Breast epithelium (tissue), 4 donors: ENCODE measurements around the gene TTYH3. TPM values are rescaled to one million over a fixed set of nuclear protein-coding genes. Genes with fewer than 3 reads are reported as not detected.

ENCODE experiments used
- DNase-seq, 2 donors: peaks; one replicate each; pipeline ENCODE4 v3.0.0-alpha.2; 2019; ENCODE audit warnings: low spot score in 2 of 2
- H3K27ac ChIP-seq, 2 donors: fragments of 200-600 bp; sonication (generic) in 1 of 2; one replicate each; pipeline ENCODE4 v1.5.1; 2016 to 2019; ENCODE audit warnings: mild to moderate bottlenecking in 1 of 2
- H3K27me3 ChIP-seq, 2 donors: fragments of 200-600 bp; sonication (generic) in 1 of 2; one replicate each; pipeline versions ENCODE4 v1.5.1 to v1.6.0; 2017 to 2019; ENCODE audit warnings: control low read depth in 1 of 2, mild to moderate bottlenecking in 1 of 2
- H3K36me3 ChIP-seq: fragments of 200-600 bp; one replicate; pipeline ENCODE4 v1.5.1; 2019
- H3K4me1 ChIP-seq, 2 donors: fragments of 200-600 bp; sonication (generic); one replicate each; pipeline ENCODE4 v1.5.1; 2016 to 2019; ENCODE audit warnings: control low read depth in 1 of 2
- H3K4me3 ChIP-seq, 3 donors: fragments of 200-600 bp; sonication (generic); 1 replicate in 2 of 3; 2 replicates in 1 of 3; pipeline ENCODE4 v1.5.1; 2016 to 2019; ENCODE audit warnings: mild to moderate bottlenecking in 3 of 3, moderate library complexity in 2 of 3
- H3K9me3 ChIP-seq, 2 donors: fragments of 200-600 bp; sonication (generic) in 1 of 2; one replicate each; pipeline ENCODE4 v1.5.1; 2016 to 2019; ENCODE audit warnings: control low read depth in 1 of 2
- POLR2A ChIP-seq: fragments of 450-650 bp; IDR thresholded peaks from one replicate; pipeline ENCODE4 v1.6.1; 2016; ENCODE audit warnings: antibody characterized with exemption, mild to moderate bottlenecking, moderate library complexity
- POLR2AphosphoS5 ChIP-seq, 3 donors: sonication (generic); formaldehyde crosslinking; IDR thresholded peaks; one replicate each; pipeline ENCODE4 v1.6.1; 2017; ENCODE audit warnings: antibody characterized with exemption in 3 of 3
- intact Hi-C: fragments of 100-400 bp; cut with DNase I; formaldehyde crosslinking; loops from one replicate; pipeline ENCODE4 v1.15.1; 2023; ENCODE audit warnings: low total_unique reads
- total RNA-seq, 3 donors: library from RNA; depleted of rRNA; stranded (reverse); fragments of >200 nt; gene quantifications; one replicate each; pipeline ENCODE4 v1.1.0, GENCODE V29; 2016
- TF ChIP-seq, protein P1 (sequence below), 3 donors: fragments of 450-650 bp; IDR thresholded peaks; one replicate each; pipeline ENCODE4 v1.5.1; 2016 to 2017; ENCODE audit warnings: antibody characterized with exemption in 3 of 3, mild to moderate bottlenecking in 3 of 3, moderate library complexity in 3 of 3

The TTYH3 gene
- total RNA-seq, 3 donors from 2014 or later, result 11.6 to 17.9 (median 17.4) TPM

DNA sequence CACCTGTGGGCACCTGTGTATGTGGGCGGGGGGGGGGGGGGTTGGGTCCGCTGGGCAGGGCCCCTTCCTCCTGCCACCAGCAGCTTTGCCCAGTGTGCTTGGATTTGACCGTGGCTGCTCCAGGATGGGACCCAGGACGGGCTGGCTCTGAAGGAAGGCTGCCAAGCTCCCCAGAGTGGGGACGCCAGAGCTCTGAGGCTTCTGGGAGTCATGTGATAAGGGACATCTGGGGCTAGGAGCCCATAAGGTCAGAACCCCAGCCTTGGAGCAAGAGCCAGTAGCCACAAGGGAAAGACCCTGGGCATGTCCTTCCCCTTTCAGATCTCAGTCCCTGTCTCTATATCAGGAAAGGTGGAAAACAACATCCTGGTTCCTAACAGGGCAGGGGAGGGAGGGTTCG lies 34.4 kb downstream of the TTYH3 start:
- TF ChIP-seq POLR2AphosphoS5 (IDR thresholded peaks at IDR 0.05), result no peak
- no peak for TF ChIP-seq POLR2A
- TF ChIP-seq, protein P1, sequence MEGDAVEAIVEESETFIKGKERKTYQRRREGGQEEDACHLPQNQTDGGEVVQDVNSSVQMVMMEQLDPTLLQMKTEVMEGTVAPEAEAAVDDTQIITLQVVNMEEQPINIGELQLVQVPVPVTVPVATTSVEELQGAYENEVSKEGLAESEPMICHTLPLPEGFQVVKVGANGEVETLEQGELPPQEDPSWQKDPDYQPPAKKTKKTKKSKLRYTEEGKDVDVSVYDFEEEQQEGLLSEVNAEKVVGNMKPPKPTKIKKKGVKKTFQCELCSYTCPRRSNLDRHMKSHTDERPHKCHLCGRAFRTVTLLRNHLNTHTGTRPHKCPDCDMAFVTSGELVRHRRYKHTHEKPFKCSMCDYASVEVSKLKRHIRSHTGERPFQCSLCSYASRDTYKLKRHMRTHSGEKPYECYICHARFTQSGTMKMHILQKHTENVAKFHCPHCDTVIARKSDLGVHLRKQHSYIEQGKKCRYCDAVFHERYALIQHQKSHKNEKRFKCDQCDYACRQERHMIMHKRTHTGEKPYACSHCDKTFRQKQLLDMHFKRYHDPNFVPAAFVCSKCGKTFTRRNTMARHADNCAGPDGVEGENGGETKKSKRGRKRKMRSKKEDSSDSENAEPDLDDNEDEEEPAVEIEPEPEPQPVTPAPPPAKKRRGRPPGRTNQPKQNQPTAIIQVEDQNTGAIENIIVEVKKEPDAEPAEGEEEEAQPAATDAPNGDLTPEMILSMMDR (IDR thresholded peaks at IDR 0.05), result no peak
- H3K27ac ChIP-seq, result no peak overlapping the region
- intact Hi-C loops, result no loop called here
- no peak overlapping the region for H3K4me3 ChIP-seq
- DNase-seq, result no peak
- H3K36me3 ChIP-seq, result no peaks in the 10 kb centered on the region
- H3K9me3 ChIP-seq, result peaks cover 0 to 5% of the 10 kb centered on the region in 2 donors
- peaks cover 0 to 8% of the 10 kb centered on the region in 2 donors for H3K27me3 ChIP-seq
- H3K4me1 ChIP-seq, result no peaks in the 10 kb centered on the region

DNA sequence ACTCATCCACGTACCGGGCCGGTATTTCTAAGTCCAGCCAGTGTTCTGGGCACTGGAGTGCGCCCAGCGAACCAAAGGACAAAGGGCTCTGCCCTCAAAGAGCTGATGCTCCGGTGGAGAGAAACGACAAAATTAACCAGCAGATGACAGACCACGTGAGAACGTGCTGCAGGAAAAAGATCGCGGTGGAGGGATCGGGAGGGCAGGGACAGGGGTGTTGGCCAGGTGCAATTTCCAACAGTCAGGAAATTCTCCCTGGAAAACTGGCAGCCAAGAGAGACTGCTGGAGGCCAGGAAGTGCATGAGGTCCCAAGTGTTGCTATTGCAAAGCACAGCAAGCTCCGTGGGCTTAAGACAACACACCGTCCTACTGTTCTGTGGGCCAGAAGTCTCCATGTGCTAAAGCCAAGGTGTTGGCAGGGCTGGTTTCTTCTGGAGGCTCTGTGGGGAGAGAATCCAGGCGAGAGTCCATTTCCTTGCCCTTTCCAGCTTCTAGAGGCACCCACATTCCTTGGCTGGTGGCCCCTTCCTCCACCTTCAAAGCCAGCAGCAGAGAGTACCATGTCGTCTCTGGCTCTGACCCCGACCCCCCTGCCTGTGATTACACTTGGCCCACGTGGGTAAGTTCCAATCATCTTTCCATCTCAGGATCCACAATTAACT lies 34.9 kb downstream of the TTYH3 start:
- H3K36me3 ChIP-seq, result no peaks in the 10 kb centered on the region
- DNase-seq, result no peak
- H3K9me3 ChIP-seq, result peaks cover 0 to 5% of the 10 kb centered on the region in 2 donors
- no peak overlapping the region for H3K27ac ChIP-seq
- no peak overlapping the region for H3K4me3 ChIP-seq
- intact Hi-C loops, result no loop called here
- H3K27me3 ChIP-seq, result peaks cover 0 to 8% of the 10 kb centered on the region in 2 donors
- TF ChIP-seq POLR2A (no peak), POLR2AphosphoS5 (IDR thresholded peaks at IDR 0.05) (no peak)
- TF ChIP-seq, protein P1 (IDR thresholded peaks at IDR 0.05), result no peak
- no peaks in the 10 kb centered on the region for H3K4me1 ChIP-seq

DNA sequence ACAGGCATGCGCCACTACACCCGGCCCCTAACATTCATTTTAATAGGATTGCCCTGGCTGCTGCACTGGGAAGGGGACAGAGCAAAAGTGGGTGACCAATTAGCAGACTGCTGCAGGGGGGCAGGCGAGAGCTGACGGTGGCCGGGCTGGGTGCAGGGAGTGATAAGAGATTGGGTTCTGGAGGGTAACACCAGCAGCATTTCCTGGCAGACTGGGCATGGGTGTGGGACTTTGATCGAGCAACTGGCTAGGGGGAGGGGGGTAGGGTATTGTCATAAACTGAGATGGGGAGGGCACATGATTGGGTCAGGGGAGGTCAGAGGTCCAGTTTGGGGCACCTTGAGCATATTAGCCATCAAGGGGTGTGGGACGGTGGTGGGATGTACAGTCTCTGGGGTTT lies 36.1 kb downstream of the TTYH3 start:
- Histone ChIP-seq H3K27ac (no peak overlapping the region), H3K36me3 (no peaks in the 10 kb centered on the region), H3K9me3 (peaks cover 0 to 5% of the 10 kb centered on the region in 2 donors), H3K4me3 (no peak overlapping the region), H3K27me3 (peaks cover 0 to 8% of the 10 kb centered on the region in 2 donors), H3K4me1 (no peaks in the 10 kb centered on the region)
- no peak for TF ChIP-seq POLR2AphosphoS5 (IDR thresholded peaks at IDR 0.05)
- TF ChIP-seq POLR2A, result no peak
- TF ChIP-seq, protein P1 (IDR thresholded peaks at IDR 0.05), result no peak
- DNase-seq, result no peak
- intact Hi-C loops, result no loop called here

DNA sequence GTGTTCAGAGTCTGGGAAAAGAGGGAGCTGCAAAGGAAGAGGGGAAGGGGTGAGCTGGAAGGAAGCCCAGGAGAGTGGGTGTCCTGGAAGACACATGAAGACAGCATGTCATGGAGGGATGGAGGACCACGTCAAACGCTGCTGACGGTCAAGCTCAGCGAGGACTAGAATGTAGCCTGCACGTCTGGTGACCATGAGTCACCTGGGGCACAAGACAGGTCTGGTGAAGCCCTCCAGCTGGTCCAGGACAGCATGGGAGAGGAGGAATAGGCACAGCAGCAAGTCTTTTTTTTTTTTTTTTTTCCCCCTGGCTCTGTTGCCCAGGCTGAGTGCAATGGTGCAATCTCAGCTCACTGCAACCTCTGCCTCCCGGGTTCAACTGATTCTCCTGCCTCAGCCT lies 36.6 kb downstream of the TTYH3 start:
- no peaks in the 10 kb centered on the region for H3K36me3 ChIP-seq
- peaks cover 0 to 8% of the 10 kb centered on the region in 2 donors for H3K27me3 ChIP-seq
- TF ChIP-seq POLR2A (no peak), POLR2AphosphoS5 (IDR thresholded peaks at IDR 0.05) (no peak)
- TF ChIP-seq, protein P1 (IDR thresholded peaks at IDR 0.05), result no peak
- H3K27ac ChIP-seq, result no peak overlapping the region
- H3K4me1 ChIP-seq, result no peaks in the 10 kb centered on the region
- intact Hi-C loops, result no loop called here
- H3K9me3 ChIP-seq, result peaks cover 0 to 5% of the 10 kb centered on the region in 2 donors
- no peak overlapping the region for H3K4me3 ChIP-seq
- DNase-seq, result no peak

DNA sequence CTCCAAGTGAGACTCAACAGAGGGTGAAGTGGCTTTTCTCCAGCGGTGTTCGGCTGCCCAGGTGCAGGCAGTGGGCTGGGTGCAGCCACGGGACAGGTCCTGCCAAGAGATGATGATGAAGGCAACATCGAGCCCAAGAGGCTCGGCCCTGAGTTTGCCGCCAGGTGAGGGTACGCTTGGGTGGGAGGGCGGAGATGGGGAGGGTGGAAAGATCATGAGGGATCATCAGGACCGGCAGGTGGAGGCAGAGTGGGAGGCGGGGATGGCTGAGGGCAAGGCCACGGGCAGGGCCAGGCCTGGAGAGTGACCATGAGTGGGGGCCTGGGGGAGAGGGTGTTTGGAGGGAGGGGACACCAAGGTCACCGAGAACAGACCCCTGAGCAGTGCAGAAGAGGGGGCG lies 38.4 kb downstream of the TTYH3 start:
- no peaks in the 10 kb centered on the region for H3K36me3 ChIP-seq
- DNase-seq, result no peak
- peaks cover 0 to 5% of the 10 kb centered on the region in 2 donors for H3K9me3 ChIP-seq
- H3K27me3 ChIP-seq, result peaks cover 0 to 8% of the 10 kb centered on the region in 2 donors
- no peak overlapping the region for H3K4me3 ChIP-seq
- TF ChIP-seq POLR2AphosphoS5 (IDR thresholded peaks at IDR 0.05), result no peak
- TF ChIP-seq, protein P1 (IDR thresholded peaks at IDR 0.05), result no peak
- TF ChIP-seq POLR2A, result no peak
- no peak overlapping the region for H3K27ac ChIP-seq
- intact Hi-C loops, result no loop called here
- no peaks in the 10 kb centered on the region for H3K4me1 ChIP-seq
